Natural killer cell treated with Interleukin-12 subunit alpha and Interleukin-12 subunit beta and Interleukin-15 and Interleukin-18, amount 100 ng/mL, for 72 hours (primary cell): ENCODE results near the gene OR51E1. TPM values are rescaled to one million over a fixed set of nuclear protein-coding genes. Genes with fewer than 3 reads are reported as not detected.

Source experiments
- ATAC-seq, 2 donors: fragments of 150-1000 bp; cut with Tn5 transposase in 1 of 2; sonication (Bioruptor Pico), chemical (Tn5 transposase) in 1 of 2; 2 replicates each; pipeline ENCODE4 v1.10.0; 2021
- DNase-seq: peaks from one replicate; pipeline ENCODE4 v3.0.0; 2022; ENCODE audit warnings: low spot score
- H3K27ac Mint-ChIP-seq, 2 donors: 1 replicate in 1 of 2; 2 replicates in 1 of 2; pipeline ENCODE4 v1.8.0; 2022; ENCODE audit warnings: mixed read lengths in 2 of 2, mild to moderate bottlenecking in 1 of 2, moderate library complexity in 1 of 2
- H3K27me3 Mint-ChIP-seq, 2 donors: 1 replicate in 1 of 2; 2 replicates in 1 of 2; pipeline ENCODE4 v1.8.0; 2022; ENCODE audit warnings: mixed read lengths in 2 of 2
- H3K36me3 Mint-ChIP-seq: one replicate; pipeline ENCODE4 v1.8.0; 2022; ENCODE audit warnings: mixed read lengths
- H3K4me1 Mint-ChIP-seq, 2 donors: 1 replicate in 1 of 2; 2 replicates in 1 of 2; pipeline ENCODE4 v1.8.0; 2022; ENCODE audit warnings: low read depth in 2 of 2, mixed read lengths in 2 of 2, mild to moderate bottlenecking in 1 of 2
- H3K4me3 Mint-ChIP-seq: one replicate; pipeline ENCODE4 v1.8.0; 2022; ENCODE audit warnings: mixed read lengths
- H3K9me3 Mint-ChIP-seq: 2 replicates; pipeline ENCODE4 v1.8.0; 2022; ENCODE audit warnings: mixed read lengths
- total RNA-seq, 2 donors: library from RNA; stranded (reverse); gene quantifications; one replicate each; pipeline ENCODE4 v1.2.3, GENCODE V29; 2022

The OR51E1 gene
- total RNA-seq, 2 donors from 2014 or later: not detected

DNA sequence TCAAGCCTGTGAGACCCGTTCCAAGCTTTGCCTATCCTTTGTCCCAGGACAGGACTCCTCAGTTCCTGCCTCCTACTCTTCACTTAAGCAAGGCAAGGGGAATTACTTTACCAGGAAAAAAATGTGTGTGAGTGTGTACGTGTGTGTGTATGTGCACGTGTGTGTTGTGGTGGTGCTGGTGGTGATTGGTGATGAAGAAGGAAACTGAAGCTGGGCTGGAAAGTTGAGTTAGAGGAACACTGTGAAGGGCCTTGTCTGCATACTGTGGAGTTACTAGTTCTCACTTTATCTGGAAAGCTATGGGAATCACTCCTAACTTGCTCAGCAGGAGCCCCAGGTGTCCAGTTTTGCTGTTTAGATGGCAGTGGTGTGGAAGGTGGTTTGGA is 6.1 kb upstream of the OR51E1 start:
- DNase-seq (no peak), ATAC-seq (no peak)
- no peak overlapping the region for H3K4me3 Mint-ChIP-seq
- H3K27ac Mint-ChIP-seq: no peak overlapping the region
- H3K9me3 Mint-ChIP-seq: no peaks in the 10 kb centered on the region
- no peaks in the 10 kb centered on the region for H3K4me1 Mint-ChIP-seq
- H3K27me3 Mint-ChIP-seq: peaks cover 12 to 16% of the 10 kb centered on the region in 2 donors
- no peaks in the 10 kb centered on the region for H3K36me3 Mint-ChIP-seq

DNA sequence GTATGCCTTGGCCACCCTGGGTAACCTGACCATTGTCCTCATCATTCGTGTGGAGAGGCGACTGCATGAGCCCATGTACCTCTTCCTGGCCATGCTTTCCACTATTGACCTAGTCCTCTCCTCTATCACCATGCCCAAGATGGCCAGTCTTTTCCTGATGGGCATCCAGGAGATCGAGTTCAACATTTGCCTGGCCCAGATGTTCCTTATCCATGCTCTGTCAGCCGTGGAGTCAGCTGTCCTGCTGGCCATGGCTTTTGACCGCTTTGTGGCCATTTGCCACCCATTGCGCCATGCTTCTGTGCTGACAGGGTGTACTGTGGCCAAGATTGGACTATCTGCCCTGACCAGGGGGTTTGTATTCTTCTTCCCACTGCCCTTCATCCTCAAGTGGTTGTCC is 3.9 kb upstream of the OR51E1 start:
- Mint-ChIP-seq H3K36me3 (no peaks in the 10 kb centered on the region), H3K27ac (no peak overlapping the region), H3K4me1 (no peaks in the 10 kb centered on the region), H3K4me3 (no peak overlapping the region), H3K9me3 (no peaks in the 10 kb centered on the region), H3K27me3 (peaks cover 19 to 32% of the 10 kb centered on the region in 2 donors)
- ATAC-seq (no peak), DNase-seq (no peak)

GRCh38 chr11:4641501-4641900 is 2.3 kb upstream of the OR51E1 start:
- no peaks in the 10 kb centered on the region for H3K4me1 Mint-ChIP-seq
- no peaks in the 10 kb centered on the region for H3K36me3 Mint-ChIP-seq
- no peaks in the 10 kb centered on the region for H3K9me3 Mint-ChIP-seq
- ATAC-seq (no peak), DNase-seq (no peak)
- peaks cover 20 to 38% of the 10 kb centered on the region in 2 donors for H3K27me3 Mint-ChIP-seq
- no peak overlapping the region for H3K27ac Mint-ChIP-seq
- H3K4me3 Mint-ChIP-seq: no peak overlapping the region

- no peak for DNase-seq
- H3K4me3 Mint-ChIP-seq: no peak overlapping the region
- H3K4me1 Mint-ChIP-seq: no peaks in the 10 kb centered on the region
- no peak for ATAC-seq
- no peaks in the 10 kb centered on the region for H3K36me3 Mint-ChIP-seq
- no peak overlapping the region for H3K27ac Mint-ChIP-seq
- H3K9me3 Mint-ChIP-seq: no peaks in the 10 kb centered on the region
- H3K27me3 Mint-ChIP-seq: peaks cover 20 to 38% of the 10 kb centered on the region in 2 donors
Observed at GRCh38 chr11:4642043-4642442, 1.7 kb upstream of the OR51E1 start.

DNA sequence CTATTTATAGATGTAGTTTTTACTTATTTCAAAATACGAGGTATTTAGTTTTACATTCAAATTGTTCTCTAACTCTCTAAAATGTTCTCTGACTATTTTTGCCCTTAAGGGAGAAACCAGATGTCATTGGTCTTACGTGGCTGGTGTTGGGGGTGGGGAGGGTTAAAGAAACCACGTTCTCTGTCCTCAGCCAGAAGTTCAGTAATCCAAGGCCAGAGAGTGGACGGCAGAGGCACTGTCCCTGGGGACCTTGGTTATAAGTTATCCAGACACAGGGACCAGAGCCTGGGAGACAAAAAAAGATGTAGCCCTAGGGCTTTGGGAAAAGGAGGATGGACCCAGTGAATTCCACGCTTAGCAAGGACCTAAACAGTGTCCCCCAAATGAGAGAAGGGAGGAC is 706 bp upstream of the OR51E1 start:
- H3K27me3 Mint-ChIP-seq: peaks cover 20 to 38% of the 10 kb centered on the region in 2 donors
- ATAC-seq: no peak
- H3K36me3 Mint-ChIP-seq: no peaks in the 10 kb centered on the region

DNA sequence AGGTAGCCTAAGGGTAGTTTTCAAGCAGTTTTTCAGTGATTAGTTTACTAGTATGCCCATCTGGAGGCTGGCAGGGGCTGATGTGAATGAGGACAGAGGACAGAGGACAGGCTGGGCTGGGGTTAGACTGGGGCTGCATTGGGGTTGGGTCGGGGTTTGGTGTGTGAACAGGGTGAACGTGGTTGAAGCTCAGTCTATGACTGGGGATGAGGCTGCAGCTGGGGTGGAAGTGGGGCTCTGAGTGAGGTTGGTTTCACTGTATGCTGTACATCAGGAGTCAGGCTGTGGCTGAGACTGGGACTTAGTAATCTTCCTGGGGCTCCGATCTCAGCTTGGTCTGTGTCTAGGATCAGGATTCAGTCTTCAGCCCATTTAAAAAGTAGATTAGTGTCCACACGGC is 451 bp downstream of the OR51E1 start:
- Mint-ChIP-seq H3K27me3 (peaks cover 23 to 43% of the 10 kb centered on the region in 2 donors), H3K36me3 (no peaks in the 10 kb centered on the region), H3K4me3 (no peak overlapping the region), H3K9me3 (no peaks in the 10 kb centered on the region), H3K27ac (no peak overlapping the region), H3K4me1 (no peaks in the 10 kb centered on the region)
- ATAC-seq: peak in 1 of 2 donors; percentile 53
- no peak for DNase-seq

More for the DNA sequence above, 706 bp upstream of the OR51E1 start:
- Mint-ChIP-seq H3K27ac (no peak overlapping the region), H3K4me1 (no peaks in the 10 kb centered on the region), H3K4me3 (no peak overlapping the region), H3K9me3 (no peaks in the 10 kb centered on the region)
- DNase-seq: no peak

- H3K4me1 Mint-ChIP-seq: no peaks in the 10 kb centered on the region
- H3K27me3 Mint-ChIP-seq: peaks cover 24 to 50% of the 10 kb centered on the region in 2 donors
- no peaks in the 10 kb centered on the region for H3K9me3 Mint-ChIP-seq
- H3K4me3 Mint-ChIP-seq: no peak overlapping the region
- no peaks in the 10 kb centered on the region for H3K36me3 Mint-ChIP-seq
- no peak overlapping the region for H3K27ac Mint-ChIP-seq
- ATAC-seq (no peak), DNase-seq (no peak)
Observed at GRCh38 chr11:4645974-4646373, 2.2 kb downstream of the OR51E1 start.

DNA sequence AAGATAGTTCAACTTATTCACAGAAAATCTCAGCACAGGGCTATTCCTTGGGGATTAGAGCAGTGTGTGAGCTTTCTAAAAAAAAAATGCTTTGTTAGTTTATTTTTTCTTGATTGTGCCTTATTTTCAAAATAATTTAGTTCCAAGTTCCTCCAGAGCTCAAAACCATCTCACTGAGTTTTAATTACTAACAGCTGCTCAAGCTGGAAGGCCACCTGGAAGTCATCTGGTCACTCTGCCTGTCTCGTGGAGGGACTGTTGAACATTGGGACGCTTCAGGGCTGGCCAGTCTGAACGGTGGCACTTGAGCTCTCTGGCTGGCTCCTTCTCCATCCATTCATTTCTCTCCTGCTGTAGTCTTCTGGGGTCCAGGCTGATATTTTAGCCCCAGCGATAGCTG is 4.0 kb downstream of the OR51E1 start:
- Mint-ChIP-seq H3K4me1 (no peaks in the 10 kb centered on the region), H3K9me3 (no peaks in the 10 kb centered on the region), H3K27me3 (peaks cover 21 to 54% of the 10 kb centered on the region in 2 donors), H3K4me3 (no peak overlapping the region), H3K36me3 (no peaks in the 10 kb centered on the region), H3K27ac (no peak overlapping the region)
- ATAC-seq: no peak
- no peak for DNase-seq

GRCh38 chr11:4654635-4655369 is 11.0 kb downstream of the OR51E1 start:
- Mint-ChIP-seq H3K27ac (no peak overlapping the region), H3K36me3 (no peaks in the 10 kb centered on the region), H3K4me1 (peaks cover 4 to 5% of the 10 kb centered on the region in 2 donors), H3K27me3 (peaks cover 16 to 41% of the 10 kb centered on the region in 2 donors), H3K4me3 (no peak overlapping the region), H3K9me3 (no peaks in the 10 kb centered on the region)
- ATAC-seq (peak in 1 of 2 donors; percentile 77), DNase-seq (no peak)

DNA sequence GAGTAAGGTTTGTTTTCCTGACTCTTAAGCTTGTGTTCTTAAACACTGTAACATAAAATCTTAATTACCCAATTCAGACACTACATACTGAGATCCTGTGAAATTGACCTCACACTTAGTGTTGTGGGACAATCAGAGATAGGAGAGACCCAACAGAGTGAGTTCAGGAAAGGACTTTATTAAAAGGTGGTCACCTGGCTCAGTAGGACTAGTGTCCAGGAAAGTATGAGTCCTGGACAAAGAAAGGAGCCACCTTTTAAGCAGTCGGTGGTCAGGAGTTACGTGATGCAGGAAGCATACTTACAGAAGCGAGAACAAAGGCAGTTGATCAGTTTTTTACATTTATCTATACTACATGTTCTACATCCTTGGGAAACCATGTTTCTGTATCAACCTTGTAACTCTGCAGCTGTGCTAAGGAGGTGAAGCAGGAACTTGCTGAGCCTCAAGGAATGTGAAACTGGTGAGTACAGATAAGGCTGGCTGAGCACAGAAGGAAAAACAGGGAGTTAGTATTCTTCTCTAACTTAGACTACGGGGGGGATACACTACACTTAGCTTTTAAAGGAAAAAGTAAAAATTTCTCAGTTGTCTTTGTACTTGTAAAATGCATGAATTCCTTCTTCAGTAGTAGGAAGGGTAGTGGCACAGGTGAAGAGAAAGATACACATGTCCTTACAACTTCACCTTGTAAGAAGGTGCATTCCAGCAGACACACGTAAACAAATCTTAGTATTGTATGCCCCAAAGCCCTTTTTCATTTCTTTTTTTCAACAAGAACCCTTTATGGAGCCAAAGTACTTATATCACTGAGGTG is 15.1 kb downstream of the OR51E1 start:
- DNase-seq: no peak
- Mint-ChIP-seq H3K36me3 (no peaks in the 10 kb centered on the region), H3K4me1 (peaks cover 4 to 5% of the 10 kb centered on the region in 2 donors), H3K9me3 (no peaks in the 10 kb centered on the region), H3K27me3 (peaks cover 15 to 25% of the 10 kb centered on the region in 2 donors), H3K4me3 (no peak overlapping the region), H3K27ac (no peak overlapping the region)
- no peak for ATAC-seq

GRCh38 chr11:4662876-4663275 is 19.1 kb downstream of the OR51E1 start:
- Mint-ChIP-seq H3K4me3 (no peak overlapping the region), H3K9me3 (no peaks in the 10 kb centered on the region), H3K4me1 (no peaks in the 10 kb centered on the region), H3K27ac (no peak overlapping the region), H3K27me3 (peaks cover 19 to 24% of the 10 kb centered on the region in 2 donors), H3K36me3 (no peaks in the 10 kb centered on the region)
- ATAC-seq: no peak
- no peak for DNase-seq

- Mint-ChIP-seq H3K4me3 (no peak overlapping the region), H3K4me1 (no peaks in the 10 kb centered on the region), H3K27ac (no peak overlapping the region), H3K27me3 (peaks cover 19 to 24% of the 10 kb centered on the region in 2 donors), H3K9me3 (no peaks in the 10 kb centered on the region), H3K36me3 (no peaks in the 10 kb centered on the region)
- ATAC-seq (no peak), DNase-seq (no peak)
Observed at GRCh38 chr11:4664183-4664582, 20.4 kb downstream of the OR51E1 start.

DNA sequence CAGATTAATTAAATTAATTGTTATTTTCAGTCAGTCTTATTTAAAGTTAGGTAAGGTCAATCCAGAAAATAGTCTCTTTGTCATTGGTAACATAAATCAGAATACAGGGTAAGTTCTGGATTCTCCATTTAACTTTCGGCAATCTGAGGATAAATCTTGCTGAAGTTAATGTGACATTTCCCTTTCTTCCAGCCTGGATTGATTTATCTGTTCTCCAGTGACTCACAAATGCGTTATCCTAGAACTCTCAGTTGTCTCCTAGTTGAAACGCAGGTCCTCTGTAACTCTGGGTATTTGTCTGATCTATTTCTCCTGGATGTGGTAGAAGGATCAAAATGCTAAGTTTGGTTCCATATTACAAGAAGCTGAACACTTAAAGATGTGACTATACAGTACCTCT is 21.0 kb downstream of the OR51E1 start:
- Mint-ChIP-seq H3K27me3 (peaks cover 23 to 24% of the 10 kb centered on the region in 2 donors), H3K4me1 (no peaks in the 10 kb centered on the region), H3K27ac (no peak overlapping the region), H3K9me3 (no peaks in the 10 kb centered on the region), H3K36me3 (no peaks in the 10 kb centered on the region), H3K4me3 (no peak overlapping the region)
- ATAC-seq: no peak
- no peak for DNase-seq

GRCh38 chr11:4665424-4665823 is 21.6 kb downstream of the OR51E1 start:
- no peak overlapping the region for H3K27ac Mint-ChIP-seq
- ATAC-seq: no peak
- no peaks in the 10 kb centered on the region for H3K9me3 Mint-ChIP-seq

More at GRCh38 chr11:4665424-4665823, 21.6 kb downstream of the OR51E1 start:
- no peak for DNase-seq
- Mint-ChIP-seq H3K4me1 (no peaks in the 10 kb centered on the region), H3K27me3 (peaks cover 23% of the 10 kb centered on the region in 2 donors), H3K36me3 (no peaks in the 10 kb centered on the region), H3K4me3 (no peak overlapping the region)
